Panc1 (cell line): ENCODE measurements around the gene C14orf93. TPM values are rescaled to one million over a fixed set of nuclear protein-coding genes. Genes with fewer than 3 reads are reported as not detected.
A peak's percentile ranks its signal among the peaks of the same experiment; 100 is the strongest.
"Not testable (repeated sequence)": the region's sequence is repeated elsewhere in the genome, so short reads cannot be mapped to it uniquely, and the experiment has no call there.

ENCODE experiments used
- ATAC-seq: fragments of 200-7000 bp; cut with Tn5 transposase; 2 replicates; pipeline ENCODE4 v1.9.1; 2020; ENCODE audit warnings: mild to moderate bottlenecking, moderate library complexity
- BruUV-seq: library from RNA; stranded (reverse); fragments of 400-500 nt; replicated peaks from 2 replicates; lab custom pipeline; 2021; lab: Mats Ljungman, UMichigan
- CTCF ChIA-PET: fragments of 300-600 bp; sonication (Branson Sonifier 250); formaldehyde crosslinking; loops from one replicate; lab custom pipeline; 2022; ENCODE audit warnings: antibody characterized with exemption; lab: Charles Lee
- POLR2A ChIA-PET: fragments of 300-600 bp; sonication (Branson Sonifier 250); formaldehyde crosslinking; loops from one replicate; lab custom pipeline; 2022; ENCODE audit warnings: antibody characterized with exemption; lab: Charles Lee
- DNase-seq: peaks from one replicate; pipeline ENCODE4 v3.0.0-alpha.2; 2010; ENCODE audit warnings: low read depth, low spot score
- H3K27ac ChIP-seq: 2 replicates; pipeline ENCODE4 v1.5.1; 2011; ENCODE audit warnings: mild to moderate bottlenecking, low read length, inconsistent platforms
- H3K27me3 ChIP-seq: fragments of 200-500 bp; sonication (Bioruptor generic); 2 replicates; pipeline ENCODE4 v1.6.0; 2014; ENCODE audit warnings: low read length, inconsistent platforms; ENCODE audit not compliant: control insufficient read depth, insufficient read depth
- H3K36me3 ChIP-seq: fragments of 200-500 bp; sonication (Bioruptor generic); 2 replicates; pipeline ENCODE4 v1.5.1; 2014; ENCODE audit warnings: inconsistent platforms, mild to moderate bottlenecking, low read length, moderate library complexity; ENCODE audit not compliant: control insufficient read depth, insufficient read depth
- H3K4me1 ChIP-seq: 2 replicates; pipeline ENCODE4 v1.5.1; 2011; ENCODE audit warnings: inconsistent platforms, mild to moderate bottlenecking, low read length, moderate library complexity; ENCODE audit not compliant: control insufficient read depth, insufficient read depth
- H3K4me3 ChIP-seq, 2 experiments: 2 replicates each; pipeline ENCODE4 v1.5.1; 2011 to 2012; ENCODE audit warnings: low read depth in 2 of 2, low read length in 2 of 2, mild to moderate bottlenecking in 2 of 2, inconsistent platforms in 1 of 2, moderate library complexity in 1 of 2
- H3K9me3 ChIP-seq: fragments of 200-500 bp; sonication (Bioruptor generic); 2 replicates; pipeline ENCODE4 v1.5.1; 2014; ENCODE audit warnings: low read depth, mild to moderate bottlenecking, inconsistent platforms, low read length, moderate library complexity; ENCODE audit not compliant: control insufficient read depth, insufficient read depth
- CTCF ChIP-seq: fragments of 450-650 bp; IDR thresholded peaks from 2 replicates; pipeline ENCODE4 v1.5.1; 2017; ENCODE audit warnings: mild to moderate bottlenecking
- POLR2AphosphoS5 ChIP-seq: IDR thresholded peaks from 2 replicates; pipeline ENCODE4 v1.6.1; 2012; ENCODE audit warnings: mild to moderate bottlenecking, low read depth, low read length, moderate library complexity
- REST ChIP-seq, 2 experiments: IDR thresholded peaks; 2 replicates each; pipeline ENCODE4 v1.6.1; 2011 to 2012; ENCODE audit warnings: low read depth in 2 of 2, control low read depth in 1 of 2, low read length in 1 of 2, mild to moderate bottlenecking in 1 of 2, moderate library complexity in 1 of 2; ENCODE audit not compliant: insufficient read depth in 1 of 2
- SIN3A ChIP-seq: IDR thresholded peaks from 2 replicates; pipeline ENCODE4 v1.6.1; 2012; ENCODE audit warnings: low read depth, mild to moderate bottlenecking, low read length, moderate library complexity, borderline replicate concordance; ENCODE audit not compliant: insufficient read depth
- TCF7L2 ChIP-seq: IDR thresholded peaks from 2 replicates; pipeline ENCODE4 v1.6.1; 2011; ENCODE audit warnings: mild to moderate bottlenecking, low read depth, low read length, inconsistent platforms
- in situ Hi-C: cut with HindIII; loops from 2 replicates; pipeline ENCODE4 v1.10.0; 2016; ENCODE audit warnings: low sequenced_read_pairs, low pct_unique_long_range_greater_than_20kb
- intact Hi-C: fragments of 100-400 bp; cut with micrococcal nuclease; formaldehyde crosslinking; loops from one replicate; pipeline ENCODE4 v1.10.0; 2022; ENCODE audit not compliant: unreplicated experiment
- total RNA-seq: library from RNA; stranded (reverse); gene quantifications from one replicate; pipeline ENCODE4 v1.2.1, GENCODE V29; 2021; ENCODE audit not compliant: unreplicated experiment

Gene C14orf93
- total RNA-seq, 1 experiment from 2014 or later = 5.6 TPM

GRCh38 chr14:22966783-22967269 lies 43.1 kb downstream of the C14orf93 start:
- peaks cover 7% of the 10 kb centered on the region; the same call in 1 of the 2 replicates for H3K36me3 ChIP-seq
- no peaks in the 10 kb centered on the region; the same call in 1 of the 2 replicates for H3K4me1 ChIP-seq
- H3K9me3 ChIP-seq = no peaks in the 10 kb centered on the region
- ATAC-seq = peak; percentile 23
- BruUV-seq = no TSS peak
- ChIA-PET CTCF (no interaction called here), POLR2A (no interaction called here)
- H3K27ac ChIP-seq = no peak overlapping the region
- in situ Hi-C loops = no loop called here
- no peaks in the 10 kb centered on the region for H3K27me3 ChIP-seq
- H3K4me3 ChIP-seq = no peak overlapping the region
- no peak for DNase-seq
- TF ChIP-seq POLR2AphosphoS5 (no peak), CTCF (no peak), SIN3A (no peak), REST (IDR thresholded peaks at IDR 0.05; ENCODE audit: insufficient read depth in 1 of 2, low read depth in 2 of 2, low read length in 1 of 2) (no peak), TCF7L2 (no peak)
- intact Hi-C loops = no loop called here

GRCh38 chr14:22965916-22966782 lies 43.8 kb downstream of the C14orf93 start:
- H3K4me3 ChIP-seq, DNase-seq, H3K27ac ChIP-seq, POLR2A ChIA-PET, H3K36me3 ChIP-seq, CTCF ChIA-PET, H3K27me3 ChIP-seq, BruUV-seq, H3K4me1 ChIP-seq, in situ Hi-C loops, intact Hi-C loops, H3K9me3 ChIP-seq: not testable (repeated sequence)
- ATAC-seq = 0 out of 2 replicates have a peak, but pooled peaks have one; percentile 28
